AG04449 (cell line): ENCODE data around the gene MGLL.

ENCODE experiments used
- CTCF ChIA-PET: fragments of 350-600 bp; formaldehyde crosslinking; extraction: SDS; loops from one replicate; lab custom pipeline; 2021; ENCODE audit warnings: antibody characterized with exemption; lab: Yijun Ruan, JAX
- POLR2A ChIA-PET: fragments of 400-600, 350-600 bp; formaldehyde crosslinking; extraction: SDS; loops from one replicate; lab custom pipeline; 2020; ENCODE audit warnings: antibody characterized with exemption, inconsistent platforms; lab: Yijun Ruan, JAX
- DNase-seq: peaks from one replicate; pipeline ENCODE4 v3.0.0-alpha.2; 2010; ENCODE audit warnings: low read depth, low spot score
- H3K4me3 ChIP-seq: 2 replicates; pipeline ENCODE4 v1.5.1; 2011; ENCODE audit warnings: low read depth, mild to moderate bottlenecking, control low read depth, low read length
- CTCF ChIP-seq: IDR thresholded peaks from one replicate; pipeline ENCODE4 v1.5.1; 2011; ENCODE audit warnings: mild to moderate bottlenecking, moderate library complexity, low read length, control low read depth, inconsistent platforms; ENCODE audit not compliant: insufficient read depth; ENCODE audit errors: missing control alignments

MGLL gene

GRCh38 chr3:127792541-127793292 lies 29.6 kb downstream of the MGLL start:
- TF ChIP-seq CTCF, result no peak
- DNase-seq, result peak; percentile 65
- no peak overlapping the region for H3K4me3 ChIP-seq
- ChIA-PET POLR2A (no interaction called here), CTCF (interaction anchor here (0.7 to 2.4 kb wide), 4 partner anchors 9 to 102 kb away, joined by 3 to 10 read pairs (median 4); partner anchors contain the start of gene MGLL)

GRCh38 chr3:127791221-127791913 lies 30.9 kb downstream of the MGLL start:
- peak; percentile 47 for TF ChIP-seq CTCF
- no peak overlapping the region for H3K4me3 ChIP-seq
- DNase-seq, result peak; percentile 42
- ChIA-PET POLR2A (interaction anchor here (0.6 to 0.9 kb wide), 4 partner anchors 9 to 1405 kb away, joined by 3 read pairs; no protein-coding TSS in a partner anchor), CTCF (interaction anchor here (0.7 to 3.3 kb wide), 11 partner anchors 8 to 167 kb away, joined by 3 to 22 read pairs (median 3); no protein-coding TSS in a partner anchor)

GRCh38 chr3:127790882-127791183 lies 31.5 kb downstream of the MGLL start:
- no peak for TF ChIP-seq CTCF
- POLR2A ChIA-PET, result interaction anchor here (0.6 to 0.9 kb wide), 4 partner anchors 9 to 1405 kb away, joined by 3 read pairs; no protein-coding TSS in a partner anchor

GRCh38 chr3:127789990-127790881 lies 32.1 kb downstream of the MGLL start:
- H3K4me3 ChIP-seq, result no peak overlapping the region
- POLR2A ChIA-PET, result interaction anchor here (0.7 to 0.9 kb wide), 2 partner anchors 8 to 1406 kb away, joined by 3 read pairs; no protein-coding TSS in a partner anchor
- CTCF ChIA-PET, result interaction anchor here (0.7 to 3.3 kb wide), 11 partner anchors 8 to 169 kb away, joined by 3 to 22 read pairs (median 3); no protein-coding TSS in a partner anchor
- TF ChIP-seq CTCF, result no peak
- DNase-seq, result no peak

More at GRCh38 chr3:127790882-127791183, 31.5 kb downstream of the MGLL start:
- no peak overlapping the region for H3K4me3 ChIP-seq
- CTCF ChIA-PET, result interaction anchor here (0.7 to 3.3 kb wide), 11 partner anchors 9 to 168 kb away, joined by 3 to 22 read pairs (median 3); no protein-coding TSS in a partner anchor
- DNase-seq, result no peak

- POLR2A ChIA-PET, result no interaction called here
- TF ChIP-seq CTCF, result no peak
- H3K4me3 ChIP-seq, result no peak overlapping the region
- CTCF ChIA-PET, result interaction anchor here (0.7 to 3.3 kb wide), 3 partner anchors 10 to 39 kb away, joined by 3 to 22 read pairs (median 3); no protein-coding TSS in a partner anchor
- DNase-seq, result no peak
These were observed 33.3 kb downstream of the MGLL start for GRCh38 chr3:127789051-127789450.
